H1 (cell line): ENCODE data around the gene ALK. TPM values are rescaled to one million over a fixed set of nuclear protein-coding genes. Genes with fewer than 3 reads are reported as not detected.

ENCODE experiments used
- ATF2 ChIP-seq: IDR thresholded peaks from 2 replicates; pipeline ENCODE4 v1.6.1; 2012; ENCODE audit warnings: low read length, inconsistent platforms
- CBX8 ChIP-seq: fragments of 300-800, 300-1000 bp; sonication (generic); IDR thresholded peaks from 2 replicates; pipeline ENCODE4 v1.7.1; 2016; ENCODE audit warnings: low read depth, low read length, borderline replicate concordance
- NANOG ChIP-seq: IDR thresholded peaks from 2 replicates; pipeline ENCODE4 v1.6.1; 2011; ENCODE audit warnings: low read length, low read depth, mild to moderate bottlenecking, inconsistent platforms; ENCODE audit not compliant: insufficient read depth, poor library complexity, severe bottlenecking
- RXRA ChIP-seq: IDR thresholded peaks from 2 replicates; pipeline ENCODE4 v1.6.1; 2011; ENCODE audit warnings: low read depth, mild to moderate bottlenecking, low read length, moderate library complexity; ENCODE audit not compliant: insufficient read depth
- SAP30 ChIP-seq: fragments of 300-600 bp; sonication (generic); IDR thresholded peaks from 2 replicates; pipeline ENCODE4 v1.7.1; 2012; ENCODE audit warnings: low read length, moderate library complexity, mild to moderate bottlenecking, inconsistent platforms; ENCODE audit not compliant: insufficient read depth, insufficient replicate concordance
- SIRT6 ChIP-seq: IDR thresholded peaks from one replicate; pipeline ENCODE4 v1.7.1; 2012; ENCODE audit warnings: low read length, inconsistent platforms
- ZNF274 ChIP-seq: IDR thresholded peaks from 2 replicates; pipeline ENCODE4 v1.7.0; 2012; ENCODE audit warnings: low read length, borderline replicate concordance; ENCODE audit errors: extremely low read depth
- polyA plus RNA-seq, 7 experiments: library from polyadenylated mRNA; depleted of rRNA in 3 of 7; stranded (reverse) in 5 of 7; unstranded in 2 of 7; fragments of >200 nt in 5 of 7; fragments of 200-250 nt in 2 of 7; gene quantifications; 1 replicate in 5 of 7; 2 replicates in 1 of 7; 4 replicates in 1 of 7; pipeline versions ENCODE4 v1.2.1 to v1.2.3, GENCODE V29; 2011 to 2013; ENCODE audit warnings: missing spikeins in 2 of 7, mixed read lengths in 2 of 7
- total RNA-seq: library from RNA; stranded (reverse); fragmentation: NEBNext Ultra II Directional; extraction: Animal tissue kit (Norgen Biotek cat#: 25700); gene quantifications from 2 replicates; pipeline ENCODE4 v1.2.1, GENCODE V29; 2021

Gene ALK
- total and polyA plus RNA-seq, 2 of the 8 experiments (the other 6 are each of a cell fraction or from before 2014, with no cell fraction given): 0.02 to 0.09 TPM

- TF ChIP-seq CBX8: no peak
- TF ChIP-seq ZNF274: no peak
- TF ChIP-seq ATF2: no peak
- no peak for TF ChIP-seq SAP30
- TF ChIP-seq SIRT6: no peak
- TF ChIP-seq NANOG: no peak
- TF ChIP-seq RXRA: no peak
These were observed 176.4 kb downstream of the ALK start (continued) for GRCh38 chr2:29744976-29745375.
